ENCODE measurements around the gene STARD3. TPM values are rescaled to one million over a fixed set of nuclear protein-coding genes. Genes with fewer than 3 reads are reported as not detected.

STARD3 gene
- total RNA-seq, 4 donors from 2014 or later = 27.5 to 47.3 (median 38.6) TPM

DNA sequence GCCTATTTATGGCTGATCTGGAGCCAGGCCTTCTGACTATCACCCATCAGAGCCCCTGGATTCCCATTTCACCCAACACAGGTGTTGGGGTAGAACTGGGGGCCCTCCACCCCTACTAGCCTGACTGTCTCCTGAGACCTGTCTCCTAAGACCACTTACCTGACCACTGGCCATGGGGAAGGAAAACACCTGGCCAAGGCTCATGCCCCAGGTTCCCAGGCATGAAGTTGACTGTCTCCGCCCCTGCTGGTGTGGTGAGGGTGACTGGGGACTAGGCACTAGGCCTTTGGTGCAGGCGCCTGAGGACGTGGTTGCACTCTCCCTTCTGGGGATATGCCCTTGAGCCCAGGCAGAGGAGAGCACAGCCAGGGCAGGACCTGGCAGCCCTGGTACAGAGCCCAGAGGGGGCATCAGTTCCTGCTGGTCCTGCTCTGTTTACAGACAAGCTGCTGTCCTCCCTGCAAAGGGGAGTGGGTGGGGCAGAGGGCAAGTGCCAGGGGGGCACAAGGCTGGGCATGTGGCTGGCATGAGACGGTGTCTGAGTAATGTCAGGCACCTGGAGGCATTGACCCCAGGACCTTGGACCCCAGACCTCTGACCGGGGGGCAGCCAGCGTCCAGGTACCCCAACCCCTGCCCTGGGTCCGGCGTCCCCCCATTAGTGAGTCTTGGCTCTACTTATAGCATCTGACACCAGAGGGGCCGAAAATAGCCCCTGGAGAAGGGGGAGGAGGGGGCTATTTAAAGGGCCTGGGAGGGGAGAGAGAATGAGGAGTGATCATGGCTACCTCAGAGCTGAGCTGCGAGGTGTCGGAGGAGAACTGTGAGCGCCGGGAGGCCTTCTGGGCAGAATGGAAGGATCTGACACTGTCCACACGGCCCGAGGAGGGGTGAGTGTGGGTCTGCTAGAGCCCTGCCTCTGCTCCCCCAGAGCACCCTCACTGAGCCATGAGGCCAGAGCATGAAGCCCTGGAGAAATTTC is 27.9 kb downstream of the STARD3 start, which contains the start of gene TCAP:
TCAP (plus strand) TSS at position 769 of the 981 bp plus-strand sequence; CDS start at position 780, 11 bp downstream.
- H3K27me3 ChIP-seq = peaks cover 0 to 52% (median 32%) of the 10 kb centered on the region in 4 donors
- 53% methylated on average over 5 of the region's 15 CpGs for WGBS

DNA sequence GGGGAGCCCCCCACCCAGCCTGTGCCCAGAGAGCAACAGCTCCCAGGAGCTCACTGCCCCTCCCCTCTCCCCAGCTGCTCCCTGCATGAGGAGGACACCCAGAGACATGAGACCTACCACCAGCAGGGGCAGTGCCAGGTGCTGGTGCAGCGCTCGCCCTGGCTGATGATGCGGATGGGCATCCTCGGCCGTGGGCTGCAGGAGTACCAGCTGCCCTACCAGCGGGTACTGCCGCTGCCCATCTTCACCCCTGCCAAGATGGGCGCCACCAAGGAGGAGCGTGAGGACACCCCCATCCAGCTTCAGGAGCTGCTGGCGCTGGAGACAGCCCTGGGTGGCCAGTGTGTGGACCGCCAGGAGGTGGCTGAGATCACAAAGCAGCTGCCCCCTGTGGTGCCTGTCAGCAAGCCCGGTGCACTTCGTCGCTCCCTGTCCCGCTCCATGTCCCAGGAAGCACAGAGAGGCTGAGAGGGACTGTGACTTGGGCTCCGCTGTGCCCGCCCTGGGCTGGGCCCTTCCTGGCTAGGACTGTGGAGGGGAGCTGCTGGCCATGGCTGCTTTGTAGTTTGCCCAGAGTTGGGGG is 28.8 kb downstream of the STARD3 start:
- Histone ChIP-seq H3K36me3 (peaks cover 4 to 25% (median 20%) of the 10 kb centered on the region in 4 donors), H3K4me1 (peaks cover 49 to 84% (median 80%) of the 10 kb centered on the region in 4 donors), H3K4me3 (no peak overlapping the region), H3K9me3 (no peaks in the 10 kb centered on the region), H3K27ac (replicated peaks in 1 of 4) (peak overlapping the region; percentile 24 to 61 (median 41)), H3K27me3 (peaks cover 0 to 61% (median 36%) of the 10 kb centered on the region in 4 donors)
- DNase-seq (ENCODE audit: extremely low spot score) = no peak
- 67% methylated on average over 2 of the region's 17 CpGs for WGBS
- intact Hi-C loops (cut with DNase I) = no loop called here
- TF ChIP-seq EP300 (IDR thresholded peaks at IDR 0.05) (no peak), POLR2A (IDR thresholded peaks at IDR 0.05; ENCODE audit: low read depth) (no peak), POLR2AphosphoS5 (IDR thresholded peaks at IDR 0.05) (no peak)
- TF ChIP-seq, protein P1, sequence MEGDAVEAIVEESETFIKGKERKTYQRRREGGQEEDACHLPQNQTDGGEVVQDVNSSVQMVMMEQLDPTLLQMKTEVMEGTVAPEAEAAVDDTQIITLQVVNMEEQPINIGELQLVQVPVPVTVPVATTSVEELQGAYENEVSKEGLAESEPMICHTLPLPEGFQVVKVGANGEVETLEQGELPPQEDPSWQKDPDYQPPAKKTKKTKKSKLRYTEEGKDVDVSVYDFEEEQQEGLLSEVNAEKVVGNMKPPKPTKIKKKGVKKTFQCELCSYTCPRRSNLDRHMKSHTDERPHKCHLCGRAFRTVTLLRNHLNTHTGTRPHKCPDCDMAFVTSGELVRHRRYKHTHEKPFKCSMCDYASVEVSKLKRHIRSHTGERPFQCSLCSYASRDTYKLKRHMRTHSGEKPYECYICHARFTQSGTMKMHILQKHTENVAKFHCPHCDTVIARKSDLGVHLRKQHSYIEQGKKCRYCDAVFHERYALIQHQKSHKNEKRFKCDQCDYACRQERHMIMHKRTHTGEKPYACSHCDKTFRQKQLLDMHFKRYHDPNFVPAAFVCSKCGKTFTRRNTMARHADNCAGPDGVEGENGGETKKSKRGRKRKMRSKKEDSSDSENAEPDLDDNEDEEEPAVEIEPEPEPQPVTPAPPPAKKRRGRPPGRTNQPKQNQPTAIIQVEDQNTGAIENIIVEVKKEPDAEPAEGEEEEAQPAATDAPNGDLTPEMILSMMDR (IDR thresholded peaks at IDR 0.05) = no peak

More for the DNA sequence above, 27.9 kb downstream of the STARD3 start, which contains the start of gene TCAP:
- Histone ChIP-seq H3K4me3 (no peak within 1 kb of the TSS), H3K27ac (replicated peaks in 1 of 4) (peak within 1 kb of the TSS; percentile 24 to 61 (median 41)), H3K4me1 (peaks cover 58 to 93% (median 89%) of the 10 kb centered on the region in 4 donors), H3K9me3 (no peaks in the 10 kb centered on the region), H3K36me3 (peaks cover 10 to 34% (median 29%) of the 10 kb centered on the region in 4 donors)
- DNase-seq (ENCODE audit: extremely low spot score) = no peak
- no peak for TF ChIP-seq EP300 (IDR thresholded peaks at IDR 0.05)
- TF ChIP-seq POLR2AphosphoS5 (IDR thresholded peaks at IDR 0.05) = no peak
- TF ChIP-seq, protein P1 (IDR thresholded peaks at IDR 0.05) = no peak
- intact Hi-C loops (cut with DNase I) = no loop called here

GRCh38 chr17:39666231-39666600 is 29.3 kb downstream of the STARD3 start:
- Histone ChIP-seq H3K4me3 (no peak overlapping the region), H3K36me3 (peaks cover 0 to 20% (median 17%) of the 10 kb centered on the region in 4 donors), H3K27ac (replicated peaks in 1 of 4) (peak overlapping the region; percentile 29 to 61 (median 46)), H3K27me3 (peaks cover 0 to 66% (median 41%) of the 10 kb centered on the region in 4 donors), H3K4me1 (peaks cover 49 to 83% (median 80%) of the 10 kb centered on the region in 4 donors), H3K9me3 (no peaks in the 10 kb centered on the region)
- TF ChIP-seq POLR2AphosphoS5 (IDR thresholded peaks at IDR 0.05) (no peak), EP300 (IDR thresholded peaks at IDR 0.05) (no peak), POLR2A (IDR thresholded peaks at IDR 0.05; ENCODE audit: low read depth) (no peak)
- TF ChIP-seq, protein P1 (IDR thresholded peaks at IDR 0.05) = no peak
- no peak for DNase-seq (ENCODE audit: extremely low spot score)
- intact Hi-C loops (cut with DNase I) = no loop called here
- 46% methylated on average over 2 of the region's 2 CpGs for WGBS

- peaks cover 0 to 15% (median 13%) of the 10 kb centered on the region in 4 donors for H3K36me3 ChIP-seq
- H3K9me3 ChIP-seq = no peaks in the 10 kb centered on the region
- peak in 1 of 2 donors; percentile 12 for TF ChIP-seq POLR2AphosphoS5 (IDR thresholded peaks at IDR 0.05)
- TF ChIP-seq, protein P1 (IDR thresholded peaks at IDR 0.05) = no peak
- TF ChIP-seq POLR2A (IDR thresholded peaks at IDR 0.05; ENCODE audit: low read depth) = no peak
- TF ChIP-seq EP300 (IDR thresholded peaks at IDR 0.05) = no peak
- H3K27me3 ChIP-seq = peaks cover 0 to 71% (median 42%) of the 10 kb centered on the region in 4 donors
- intact Hi-C loops (cut with DNase I) = no loop called here
- no peak for DNase-seq (ENCODE audit: extremely low spot score)
- peaks cover 49 to 83% (median 80%) of the 10 kb centered on the region in 4 donors for H3K4me1 ChIP-seq
- WGBS = 82% methylated on average over 3 of the region's 11 CpGs
- H3K4me3 ChIP-seq = peak overlapping the region; percentile 48 to 62 (median 54)
- peak overlapping the region; percentile 38 to 69 (median 60) for H3K27ac ChIP-seq (replicated peaks in 1 of 4)
These were observed 29.8 kb downstream of the STARD3 start for GRCh38 chr17:39666601-39667261.

Measured in esophagus muscularis mucosa (tissue), 4 donors.